SK-N-SH treated with all-trans-retinoic acid at 6 μM for 48 hours (cell line): ENCODE results near the gene ENTPD2.

Experiments used
- ARNTL ChIP-seq: fragments of 450-650 bp; formaldehyde crosslinking; IDR thresholded peaks from 2 replicates; pipeline ENCODE4 v1.5.0; 2020; ENCODE audit warnings: low read depth, mild to moderate bottlenecking, moderate library complexity, borderline replicate concordance
- BACH2 ChIP-seq: fragments of 250-450 bp; sonication (Bioruptor Pico); IDR thresholded peaks from 2 replicates; pipeline ENCODE4 v1.9.0; 2021; ENCODE audit warnings: mild to moderate bottlenecking, borderline replicate concordance
- CREB5 ChIP-seq: fragments of 250-450 bp; sonication (Bioruptor Pico); IDR thresholded peaks from 2 replicates; pipeline ENCODE4 v1.5.1; 2020; ENCODE audit warnings: low read depth, mild to moderate bottlenecking, moderate library complexity
- OSR1 ChIP-seq: fragments of 250-450 bp; sonication (Bioruptor Pico); IDR thresholded peaks from 2 replicates; pipeline ENCODE4 v1.8.0; 2022; ENCODE audit warnings: moderate library complexity, mild to moderate bottlenecking, inconsistent platforms
- PPARA ChIP-seq: fragments of 250-450 bp; sonication (Bioruptor Pico); IDR thresholded peaks from 2 replicates; pipeline ENCODE4 v1.5.0; 2020; ENCODE audit warnings: mild to moderate bottlenecking, borderline replicate concordance
- RARB ChIP-seq: fragments of 250-450 bp; sonication (Bioruptor Pico); IDR thresholded peaks from 2 replicates; pipeline ENCODE4 v1.8.0; 2021; ENCODE audit warnings: mild to moderate bottlenecking, moderate library complexity
- SNAI2 ChIP-seq: fragments of 250-450 bp; sonication (Bioruptor Pico); IDR thresholded peaks from 2 replicates; pipeline ENCODE4 v1.5.0; 2020; ENCODE audit warnings: mild to moderate bottlenecking, moderate library complexity
- TSHZ2 ChIP-seq: fragments of 250-450 bp; sonication (Bioruptor Pico); IDR thresholded peaks from 2 replicates; pipeline ENCODE4 v1.5.0; 2020; ENCODE audit warnings: mild to moderate bottlenecking, moderate library complexity
- ZC3H10 ChIP-seq: fragments of 250-450 bp; sonication (Bioruptor Pico); IDR thresholded peaks from 2 replicates; pipeline ENCODE4 v1.5.1; 2021; ENCODE audit warnings: mild to moderate bottlenecking, moderate library complexity
- ZFP3 ChIP-seq: fragments of 250-450 bp; sonication (Bioruptor Pico); IDR thresholded peaks from 2 replicates; pipeline ENCODE4 v1.5.0; 2020; ENCODE audit warnings: mild to moderate bottlenecking, moderate library complexity
- ZNF565 ChIP-seq: fragments of 450-650 bp; formaldehyde crosslinking; conservative IDR thresholded peaks from 2 replicates; pipeline ENCODE4 v1.5.0; 2020; ENCODE audit warnings: low read depth, mild to moderate bottlenecking, moderate library complexity
- TF ChIP-seq, protein P1 (sequence below): fragments of 250-450 bp; sonication (Bioruptor Pico); IDR thresholded peaks from 2 replicates; pipeline ENCODE4 v1.8.0; 2021; ENCODE audit warnings: low read depth, mild to moderate bottlenecking, moderate library complexity, borderline replicate concordance
- TF ChIP-seq, protein P2 (sequence below): fragments of 250-450 bp; sonication (Bioruptor Pico); IDR thresholded peaks from 2 replicates; pipeline ENCODE4 v1.5.1; 2021; ENCODE audit warnings: mild to moderate bottlenecking, moderate library complexity
- TF ChIP-seq, protein P3 (sequence below): fragments of 250-450 bp; sonication (Bioruptor Pico); IDR thresholded peaks from 2 replicates; pipeline ENCODE4 v1.8.0; 2020; ENCODE audit warnings: mild to moderate bottlenecking, moderate library complexity, borderline replicate concordance

DNA sequence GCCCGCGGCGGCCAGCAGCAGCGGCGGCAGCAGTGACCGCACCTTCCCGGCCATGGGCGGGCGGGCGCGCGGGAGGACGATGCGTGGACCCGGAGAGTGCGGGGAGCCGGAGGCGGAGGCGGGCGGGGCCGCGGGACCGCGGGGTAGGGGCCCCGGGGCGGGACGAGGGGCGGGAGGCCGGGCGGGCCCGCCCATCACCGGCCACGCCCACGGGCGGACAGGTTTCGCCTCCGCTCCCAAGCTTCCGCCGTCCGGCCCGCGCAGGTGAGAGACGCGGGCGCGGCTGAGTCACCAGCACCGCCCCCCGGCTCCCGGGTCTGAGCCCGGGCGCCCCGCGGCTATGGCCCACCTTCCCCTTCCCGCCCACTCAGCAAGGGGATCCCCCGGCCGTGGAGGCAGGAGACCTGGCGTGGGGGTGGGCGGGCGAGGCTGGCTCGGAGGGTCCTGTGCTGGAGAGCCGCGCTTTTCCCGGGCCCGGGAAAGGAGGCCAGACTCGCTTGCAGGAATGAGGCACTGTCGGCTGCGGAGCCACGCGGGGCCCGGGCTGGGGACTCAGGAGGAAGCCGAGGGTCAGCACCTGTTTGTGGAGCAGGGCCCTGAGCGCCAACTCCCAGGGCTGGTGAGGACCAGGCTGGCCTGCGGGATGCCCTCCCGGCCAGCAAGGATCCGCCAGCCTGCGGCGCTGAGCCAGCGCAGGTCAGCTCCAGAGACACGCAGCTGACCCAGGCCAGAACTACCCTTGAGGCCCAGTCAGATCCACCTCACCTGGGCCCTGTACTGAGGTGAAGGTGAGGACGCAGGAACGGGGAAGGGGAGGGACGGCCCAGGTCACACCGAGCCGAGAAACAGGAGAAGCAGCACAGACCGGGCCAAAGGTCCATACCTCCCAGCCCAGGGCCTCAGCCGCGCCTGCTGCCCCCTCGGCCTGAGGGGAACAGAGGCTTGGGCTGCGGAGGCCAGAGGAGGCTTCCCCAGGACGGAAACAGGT, at the start of gene ENTPD2:
- TF ChIP-seq TSHZ2 (CRISPR knock-in tag) (no peak), ZFP3 (CRISPR knock-in tag) (no peak), PPARA (CRISPR knock-in tag) (no peak), OSR1 (CRISPR knock-in tag) (no peak), BACH2 (CRISPR knock-in tag) (no peak), ZC3H10 (CRISPR knock-in tag) (no peak), CREB5 (CRISPR knock-in tag) (no peak), ZNF565 (CRISPR knock-in tag) (no peak), RARB (CRISPR knock-in tag) (no peak), SNAI2 (CRISPR knock-in tag) (no peak), ARNTL (no peak)
- TF ChIP-seq, protein P1, sequence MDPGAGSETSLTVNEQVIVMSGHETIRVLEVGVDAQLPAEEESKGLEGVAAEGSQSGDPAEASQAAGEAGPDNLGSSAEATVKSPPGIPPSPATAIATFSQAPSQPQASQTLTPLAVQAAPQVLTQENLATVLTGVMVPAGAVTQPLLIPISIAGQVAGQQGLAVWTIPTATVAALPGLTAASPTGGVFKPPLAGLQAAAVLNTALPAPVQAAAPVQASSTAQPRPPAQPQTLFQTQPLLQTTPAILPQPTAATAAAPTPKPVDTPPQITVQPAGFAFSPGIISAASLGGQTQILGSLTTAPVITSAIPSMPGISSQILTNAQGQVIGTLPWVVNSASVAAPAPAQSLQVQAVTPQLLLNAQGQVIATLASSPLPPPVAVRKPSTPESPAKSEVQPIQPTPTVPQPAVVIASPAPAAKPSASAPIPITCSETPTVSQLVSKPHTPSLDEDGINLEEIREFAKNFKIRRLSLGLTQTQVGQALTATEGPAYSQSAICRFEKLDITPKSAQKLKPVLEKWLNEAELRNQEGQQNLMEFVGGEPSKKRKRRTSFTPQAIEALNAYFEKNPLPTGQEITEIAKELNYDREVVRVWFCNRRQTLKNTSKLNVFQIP, result no peak
- TF ChIP-seq, protein P2, sequence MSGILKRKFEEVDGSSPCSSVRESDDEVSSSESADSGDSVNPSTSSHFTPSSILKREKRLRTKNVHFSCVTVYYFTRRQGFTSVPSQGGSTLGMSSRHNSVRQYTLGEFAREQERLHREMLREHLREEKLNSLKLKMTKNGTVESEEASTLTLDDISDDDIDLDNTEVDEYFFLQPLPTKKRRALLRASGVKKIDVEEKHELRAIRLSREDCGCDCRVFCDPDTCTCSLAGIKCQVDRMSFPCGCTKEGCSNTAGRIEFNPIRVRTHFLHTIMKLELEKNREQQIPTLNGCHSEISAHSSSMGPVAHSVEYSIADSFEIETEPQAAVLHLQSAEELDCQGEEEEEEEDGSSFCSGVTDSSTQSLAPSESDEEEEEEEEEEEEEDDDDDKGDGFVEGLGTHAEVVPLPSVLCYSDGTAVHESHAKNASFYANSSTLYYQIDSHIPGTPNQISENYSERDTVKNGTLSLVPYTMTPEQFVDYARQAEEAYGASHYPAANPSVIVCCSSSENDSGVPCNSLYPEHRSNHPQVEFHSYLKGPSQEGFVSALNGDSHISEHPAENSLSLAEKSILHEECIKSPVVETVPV, result no peak
- TF ChIP-seq, protein P3, sequence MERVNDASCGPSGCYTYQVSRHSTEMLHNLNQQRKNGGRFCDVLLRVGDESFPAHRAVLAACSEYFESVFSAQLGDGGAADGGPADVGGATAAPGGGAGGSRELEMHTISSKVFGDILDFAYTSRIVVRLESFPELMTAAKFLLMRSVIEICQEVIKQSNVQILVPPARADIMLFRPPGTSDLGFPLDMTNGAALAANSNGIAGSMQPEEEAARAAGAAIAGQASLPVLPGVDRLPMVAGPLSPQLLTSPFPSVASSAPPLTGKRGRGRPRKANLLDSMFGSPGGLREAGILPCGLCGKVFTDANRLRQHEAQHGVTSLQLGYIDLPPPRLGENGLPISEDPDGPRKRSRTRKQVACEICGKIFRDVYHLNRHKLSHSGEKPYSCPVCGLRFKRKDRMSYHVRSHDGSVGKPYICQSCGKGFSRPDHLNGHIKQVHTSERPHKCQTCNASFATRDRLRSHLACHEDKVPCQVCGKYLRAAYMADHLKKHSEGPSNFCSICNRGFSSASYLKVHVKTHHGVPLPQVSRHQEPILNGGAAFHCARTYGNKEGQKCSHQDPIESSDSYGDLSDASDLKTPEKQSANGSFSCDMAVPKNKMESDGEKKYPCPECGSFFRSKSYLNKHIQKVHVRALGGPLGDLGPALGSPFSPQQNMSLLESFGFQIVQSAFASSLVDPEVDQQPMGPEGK (CRISPR knock-in tag), result no peak
